Karpas-422 (cell line): ENCODE data around the gene NTHL1. TPM values are rescaled to one million over a fixed set of nuclear protein-coding genes. Genes with fewer than 3 reads are reported as not detected.
A peak's percentile ranks its signal among the peaks of the same experiment; 100 is the strongest.

Source experiments
- DNase-seq: peaks from one replicate; pipeline ENCODE4 v3.0.0-alpha.2; 2015
- H2AFZ ChIP-seq: fragments of 200-600 bp; sonication (generic); 2 replicates; pipeline ENCODE4 v1.6.1; 2014; ENCODE audit warnings: antibody characterized with exemption, low read length, mixed read lengths
- H3K27ac ChIP-seq: fragments of 200-600 bp; sonication (generic); 2 replicates; pipeline ENCODE4 v1.5.1; 2014; ENCODE audit warnings: mild to moderate bottlenecking, low read length, moderate library complexity
- H3K27me3 ChIP-seq: fragments of 200-600 bp; sonication (generic); 2 replicates; pipeline ENCODE4 v1.6.1; 2014; ENCODE audit warnings: low read length, mixed read lengths
- H3K36me3 ChIP-seq: fragments of 200-600 bp; sonication (generic); 2 replicates; pipeline ENCODE4 v1.6.1; 2014; ENCODE audit warnings: low read length, mixed read lengths; ENCODE audit not compliant: insufficient read depth
- H3K4me1 ChIP-seq: fragments of 200-600 bp; sonication (generic); 2 replicates; pipeline ENCODE4 v1.6.1; 2014; ENCODE audit warnings: mild to moderate bottlenecking, low read length, mixed read lengths
- H3K4me2 ChIP-seq: fragments of 200-600 bp; sonication (generic); 2 replicates; pipeline ENCODE4 v1.6.1; 2014; ENCODE audit warnings: low read length, low read depth, mild to moderate bottlenecking; ENCODE audit not compliant: poor library complexity, severe bottlenecking
- H3K4me3 ChIP-seq: fragments of 200-600 bp; sonication (generic); 2 replicates; pipeline ENCODE4 v1.5.1; 2014; ENCODE audit warnings: mild to moderate bottlenecking, antibody characterized with exemption, low read length, mixed read lengths
- H3K79me2 ChIP-seq: fragments of 200-600 bp; sonication (generic); 2 replicates; pipeline ENCODE4 v1.6.1; 2014; ENCODE audit warnings: mild to moderate bottlenecking, low read length, mixed read lengths
- H3K9ac ChIP-seq: fragments of 200-600 bp; sonication (generic); 2 replicates; pipeline ENCODE4 v1.6.0; 2014; ENCODE audit warnings: low read length
- H3K9me2 ChIP-seq: fragments of 200-600 bp; sonication (generic), shearing (Covaris generic); replicated peaks from 2 replicates; pipeline ENCODE4 v1.6.0; 2014; ENCODE audit warnings: mild to moderate bottlenecking, low read length, moderate library complexity; ENCODE audit not compliant: insufficient read depth
- H3K9me3 ChIP-seq: fragments of 300-700, 200-600 bp; sonication (generic); 2 replicates; pipeline ENCODE4 v1.6.1; 2014; ENCODE audit warnings: low read length, mixed read lengths
- H4K20me1 ChIP-seq: fragments of 200-600 bp; sonication (generic); 2 replicates; pipeline ENCODE4 v1.6.1; 2014; ENCODE audit warnings: mild to moderate bottlenecking, antibody characterized with exemption, low read length, low read depth; ENCODE audit not compliant: insufficient read depth
- total RNA-seq: library from RNA; depleted of rRNA; stranded (reverse); fragments of >200 nt; shearing (Covaris generic); gene quantifications from 2 replicates; pipeline ENCODE4 v1.2.3, GENCODE V29; 2014; ENCODE audit warnings: low replicate concordance; rRNA removed

Gene NTHL1
- 23.2 and 52.2 TPM in 2 replicates for total RNA-seq

GRCh38 chr16:2047330-2048115, at the start of gene NTHL1, which contains the start of gene TSC2:
Gene NTHL1 (minus strand): TSS chr16:2047834. CDS start chr16:2047823, 11 bp downstream.
Gene TSC2 (plus strand): TSS chr16:2047985. CDS start chr16:2048616, 631 bp downstream.
- Histone ChIP-seq H3K4me3 (peak within 1 kb of the TSS; percentile 100), H3K36me3 (no peaks in the 10 kb centered on the region), H2AFZ (peak within 1 kb of the TSS; percentile 95), H3K9me2 (no peaks in the 10 kb centered on the region), H3K9me3 (no peaks in the 10 kb centered on the region), H3K9ac (peak within 1 kb of the TSS; percentile 95), H3K27ac (peak within 1 kb of the TSS; percentile 15; the same call in 1 of the 2 replicates), H4K20me1 (no peaks in the 10 kb centered on the region), H3K4me2 (peak within 1 kb of the TSS; percentile 100), H3K79me2 (peaks cover 34% of the 10 kb centered on the region), H3K27me3 (no peaks in the 10 kb centered on the region), H3K4me1 (peaks cover 22% of the 10 kb centered on the region)
- DNase-seq, result peak; percentile 98

- no peaks in the 10 kb centered on the region for H3K9me3 ChIP-seq
- H2AFZ ChIP-seq, result no peak overlapping the region
- H3K36me3 ChIP-seq, result no peaks in the 10 kb centered on the region
- H3K27ac ChIP-seq, result no peak overlapping the region
- H3K4me2 ChIP-seq, result no peak overlapping the region
- DNase-seq, result no peak
- H4K20me1 ChIP-seq, result no peaks in the 10 kb centered on the region
- H3K79me2 ChIP-seq, result no peaks in the 10 kb centered on the region
- H3K27me3 ChIP-seq, result no peaks in the 10 kb centered on the region
- no peaks in the 10 kb centered on the region for H3K9me2 ChIP-seq
- H3K4me1 ChIP-seq, result no peaks in the 10 kb centered on the region
- H3K4me3 ChIP-seq, result no peak overlapping the region
- no peak overlapping the region for H3K9ac ChIP-seq
These were observed 49.4 kb upstream of the NTHL1 start for GRCh38 chr16:2096853-2097595.

GRCh38 chr16:2095918-2096582, 48.4 kb upstream of the NTHL1 start:
- DNase-seq, result no peak
- no peak overlapping the region for H3K4me3 ChIP-seq
- H3K4me1 ChIP-seq, result no peaks in the 10 kb centered on the region
- H3K9me2 ChIP-seq, result no peaks in the 10 kb centered on the region
- H3K36me3 ChIP-seq, result no peaks in the 10 kb centered on the region
- no peak overlapping the region for H2AFZ ChIP-seq
- H3K9me3 ChIP-seq, result no peaks in the 10 kb centered on the region
- H3K4me2 ChIP-seq, result no peak overlapping the region
- no peak overlapping the region for H3K9ac ChIP-seq
- no peak overlapping the region for H3K27ac ChIP-seq
- no peaks in the 10 kb centered on the region for H3K27me3 ChIP-seq
- H4K20me1 ChIP-seq, result no peaks in the 10 kb centered on the region
- H3K79me2 ChIP-seq, result no peaks in the 10 kb centered on the region

GRCh38 chr16:2095315-2095853, 47.8 kb upstream of the NTHL1 start:
- Histone ChIP-seq H3K9ac (no peak overlapping the region), H3K27ac (no peak overlapping the region), H3K4me2 (no peak overlapping the region), H3K36me3 (0 out of 2 replicates have a peak, but pooled peaks cover 3% of the 10 kb centered on the region), H3K9me2 (no peaks in the 10 kb centered on the region), H2AFZ (no peak overlapping the region), H3K4me1 (no peaks in the 10 kb centered on the region), H4K20me1 (no peaks in the 10 kb centered on the region), H3K27me3 (no peaks in the 10 kb centered on the region), H3K79me2 (no peaks in the 10 kb centered on the region), H3K9me3 (no peaks in the 10 kb centered on the region), H3K4me3 (no peak overlapping the region)
- DNase-seq, result no peak

GRCh38 chr16:2093793-2094192, 46.2 kb upstream of the NTHL1 start:
- DNase-seq, result no peak
- Histone ChIP-seq H3K27ac (no peak overlapping the region), H3K9me3 (no peaks in the 10 kb centered on the region), H3K4me2 (no peak overlapping the region), H3K79me2 (no peaks in the 10 kb centered on the region), H3K9me2 (no peaks in the 10 kb centered on the region), H2AFZ (no peak overlapping the region), H3K36me3 (0 out of 2 replicates have a peak, but pooled peaks cover 4% of the 10 kb centered on the region), H4K20me1 (no peaks in the 10 kb centered on the region), H3K27me3 (no peaks in the 10 kb centered on the region), H3K4me3 (no peak overlapping the region), H3K4me1 (no peaks in the 10 kb centered on the region), H3K9ac (no peak overlapping the region)

GRCh38 chr16:2092866-2093265, 45.2 kb upstream of the NTHL1 start:
- Histone ChIP-seq H3K9me3 (no peaks in the 10 kb centered on the region), H3K79me2 (no peaks in the 10 kb centered on the region), H4K20me1 (no peaks in the 10 kb centered on the region), H3K36me3 (0 out of 2 replicates have a peak, but pooled peaks cover 4% of the 10 kb centered on the region), H3K4me2 (no peak overlapping the region), H3K9me2 (no peaks in the 10 kb centered on the region), H3K27me3 (no peaks in the 10 kb centered on the region), H2AFZ (no peak overlapping the region), H3K9ac (no peak overlapping the region), H3K27ac (no peak overlapping the region), H3K4me1 (no peaks in the 10 kb centered on the region), H3K4me3 (no peak overlapping the region)
- no peak for DNase-seq

GRCh38 chr16:2092256-2092620, 44.6 kb upstream of the NTHL1 start:
- Histone ChIP-seq H3K4me3 (no peak overlapping the region), H3K27ac (no peak overlapping the region), H3K4me2 (no peak overlapping the region), H3K36me3 (0 out of 2 replicates have a peak, but pooled peaks cover 4% of the 10 kb centered on the region), H3K27me3 (no peaks in the 10 kb centered on the region), H3K4me1 (peaks cover 4% of the 10 kb centered on the region), H3K79me2 (no peaks in the 10 kb centered on the region), H3K9me3 (no peaks in the 10 kb centered on the region), H4K20me1 (0 out of 2 replicates have a peak, but pooled peaks cover under 1% of the 10 kb centered on the region), H2AFZ (no peak overlapping the region), H3K9me2 (no peaks in the 10 kb centered on the region), H3K9ac (no peak overlapping the region)
- DNase-seq, result no peak
